ENCODE results near the gene FLCN. TPM values are rescaled to one million over a fixed set of nuclear protein-coding genes. Genes with fewer than 3 reads are reported as not detected.

The FLCN gene
- total and polyA plus RNA-seq, 2 of the 13 experiments (the other 11 are each of a cell fraction or from before 2014, with no cell fraction given), result 16.6 to 24.9 TPM

GRCh38 chr17:17206124-17206912 is 30.6 kb downstream of the FLCN start, which contains the start of gene PLD6 (continued):
- TF ChIP-seq, protein P1, sequence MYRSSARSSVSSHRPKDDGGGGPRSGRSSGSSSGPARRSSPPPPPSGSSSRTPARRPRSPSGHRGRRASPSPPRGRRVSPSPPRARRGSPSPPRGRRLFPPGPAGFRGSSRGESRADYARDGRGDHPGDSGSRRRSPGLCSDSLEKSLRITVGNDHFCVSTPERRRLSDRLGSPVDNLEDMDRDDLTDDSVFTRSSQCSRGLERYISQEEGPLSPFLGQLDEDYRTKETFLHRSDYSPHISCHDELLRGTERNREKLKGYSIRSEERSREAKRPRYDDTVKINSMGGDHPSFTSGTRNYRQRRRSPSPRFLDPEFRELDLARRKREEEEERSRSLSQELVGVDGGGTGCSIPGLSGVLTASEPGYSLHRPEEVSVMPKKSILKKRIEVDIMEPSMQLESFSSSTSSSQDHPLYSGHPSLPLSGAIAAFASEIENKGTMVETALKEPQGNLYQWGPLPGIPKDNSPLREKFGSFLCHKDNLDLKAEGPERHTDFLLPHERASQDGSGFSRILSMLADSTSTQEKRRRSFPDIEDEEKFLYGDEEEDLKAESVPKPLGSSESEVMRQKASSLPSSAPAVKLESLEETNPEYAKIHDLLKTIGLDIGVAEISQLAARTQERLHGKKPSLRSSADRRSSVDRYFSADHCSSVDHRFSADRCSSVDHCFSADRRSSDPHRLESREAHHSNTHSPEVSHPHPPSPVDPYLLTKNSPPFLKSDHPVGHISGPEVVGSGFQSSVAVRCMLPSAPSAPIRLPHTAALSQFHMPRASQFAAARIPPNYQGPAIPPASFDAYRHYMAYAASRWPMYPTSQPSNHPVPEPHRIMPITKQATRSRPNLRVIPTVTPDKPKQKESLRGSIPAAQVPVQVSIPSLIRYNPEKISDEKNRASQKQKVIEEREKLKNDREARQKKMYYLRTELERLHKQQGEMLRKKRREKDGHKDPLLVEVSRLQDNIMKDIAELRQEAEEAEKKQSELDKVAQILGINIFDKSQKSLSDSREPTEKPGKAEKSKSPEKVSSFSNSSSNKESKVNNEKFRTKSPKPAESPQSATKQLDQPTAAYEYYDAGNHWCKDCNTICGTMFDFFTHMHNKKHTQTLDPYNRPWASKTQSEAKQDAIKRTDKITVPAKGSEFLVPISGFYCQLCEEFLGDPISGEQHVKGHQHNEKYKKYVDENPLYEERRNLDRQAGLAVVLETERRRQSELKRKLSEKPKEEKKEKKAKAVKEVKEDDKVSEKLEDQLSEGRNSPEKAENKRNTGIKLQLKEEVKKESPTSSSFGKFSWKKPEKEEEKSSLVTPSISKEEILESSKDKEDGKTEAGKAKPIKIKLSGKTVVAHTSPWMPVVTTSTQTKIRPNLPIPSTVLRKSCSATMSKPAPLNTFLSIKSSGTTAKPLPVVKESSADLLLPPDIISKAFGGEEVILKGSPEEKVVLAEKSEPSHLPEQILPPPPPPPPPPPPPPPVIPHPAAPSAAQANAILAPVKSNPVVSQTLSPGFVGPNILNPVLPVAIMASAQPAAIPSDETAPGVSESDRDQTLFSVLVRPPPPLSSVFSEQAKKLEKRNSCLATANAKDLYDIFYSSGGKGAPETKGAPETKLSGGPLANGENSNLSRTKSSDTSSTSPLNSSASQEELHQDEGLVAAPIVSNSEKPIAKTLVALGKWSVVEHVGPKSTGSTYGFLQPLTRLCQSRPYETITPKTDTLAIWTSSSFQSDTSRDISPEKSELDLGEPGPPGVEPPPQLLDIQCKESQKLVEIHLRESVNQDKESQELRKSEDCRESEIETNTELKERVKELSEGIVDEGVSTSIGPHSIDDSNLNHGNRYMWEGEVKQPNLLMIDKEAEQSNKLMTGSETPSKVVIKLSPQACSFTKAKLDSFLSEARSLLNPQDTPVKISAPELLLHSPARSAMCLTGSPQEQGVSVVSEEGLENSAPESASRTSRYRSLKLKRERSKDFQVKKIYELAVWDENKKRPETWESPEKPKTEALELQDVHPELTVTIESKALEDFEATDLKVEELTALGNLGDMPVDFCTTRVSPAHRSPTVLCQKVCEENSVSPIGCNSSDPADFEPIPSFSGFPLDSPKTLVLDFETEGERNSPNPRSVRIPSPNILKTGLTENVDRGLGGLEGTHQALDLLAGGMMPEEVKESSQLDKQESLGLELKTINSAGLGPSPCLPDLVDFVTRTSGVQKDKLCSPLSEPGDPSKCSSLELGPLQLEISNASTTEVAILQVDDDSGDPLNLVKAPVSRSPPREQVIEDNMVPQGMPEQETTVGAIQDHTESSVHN (CRISPR knock-in tag; IDR thresholded peaks at IDR 0.05), result peak; percentile 70
- TF ChIP-seq ZNF781 (CRISPR knock-in tag; IDR thresholded peaks at IDR 0.05; ENCODE audit: borderline replicate concordance, not compliant biosample characterization), result no peak
- peak; percentile 89; the same call in 1 of the 2 replicates for TF ChIP-seq SKIL (CRISPR knock-in tag; IDR thresholded peaks at IDR 0.05; ENCODE audit: borderline replicate concordance)
- peak; percentile 65 for TF ChIP-seq SP2 (CRISPR knock-in tag; IDR thresholded peaks at IDR 0.05)
- no peak; the same call in 1 of the 2 replicates for TF ChIP-seq ZNF552 (CRISPR knock-in tag; IDR thresholded peaks at IDR 0.05; ENCODE audit: borderline replicate concordance)
- no peak for TF ChIP-seq ZBTB46 (CRISPR knock-in tag; IDR thresholded peaks at IDR 0.05; ENCODE audit: borderline replicate concordance)
- peak; percentile 98 for TF ChIP-seq NR0B2 (CRISPR knock-in tag; IDR thresholded peaks at IDR 0.05)
- TF ChIP-seq REPIN1 (CRISPR knock-in tag; IDR thresholded peaks at IDR 0.05; ENCODE audit: borderline replicate concordance, low read depth), result peak; percentile 62; the same call in 1 of the 2 replicates
- peak; percentile 97 for TF ChIP-seq ZNF766 (CRISPR knock-in tag; IDR thresholded peaks at IDR 0.05; ENCODE audit: borderline replicate concordance)
- TF ChIP-seq DNMT3B (CRISPR knock-in tag; conservative IDR thresholded peaks at IDR 0.05), result no peak
- no peak for TF ChIP-seq ZNF460 (CRISPR knock-in tag; IDR thresholded peaks at IDR 0.05; ENCODE audit: borderline replicate concordance)
- TF ChIP-seq ZNF850 (CRISPR knock-in tag; conservative IDR thresholded peaks at IDR 0.05), result no peak; the same call in 1 of the 2 replicates
- no peak for TF ChIP-seq SMC3 (IDR thresholded peaks at IDR 0.05; ENCODE audit: low read length)
- no peak for TF ChIP-seq NFYB (CRISPR knock-in tag; IDR thresholded peaks at IDR 0.05)
